K562 (cell line): ENCODE results near the gene ZNF391. TPM values are rescaled to one million over a fixed set of nuclear protein-coding genes. Genes with fewer than 3 reads are reported as not detected.

Experiments
- EGR1 ChIP-seq: fragments of 450-650 bp; conservative IDR thresholded peaks from 2 replicates; pipeline ENCODE4 v1.6.1; 2017; ENCODE audit warnings: mild to moderate bottlenecking
- EP400 ChIP-seq: fragments of 450-650 bp; IDR thresholded peaks from 2 replicates; pipeline ENCODE4 v1.6.1; 2017; ENCODE audit warnings: antibody characterized with exemption, mild to moderate bottlenecking, moderate library complexity
- POLR2H ChIP-seq: IDR thresholded peaks from 2 replicates; pipeline ENCODE4 v1.6.1; 2016; ENCODE audit warnings: missing genetic modification characterization, low read depth, mild to moderate bottlenecking, control low read depth, missing compliant biosample characterization, moderate library complexity
- RCOR1 ChIP-seq, 2 experiments: IDR thresholded peaks; 2 replicates each; pipeline ENCODE4 v1.6.1; 2012; ENCODE audit warnings: low read depth in 2 of 2, low read length in 2 of 2, borderline replicate concordance in 1 of 2, improper control_type of control experiment in 1 of 2
- SMAD4 ChIP-seq: fragments of 250-450 bp; sonication (Bioruptor Pico); conservative IDR thresholded peaks from 2 replicates; pipeline ENCODE4 v1.8.0; 2021; ENCODE audit warnings: inconsistent platforms, mild to moderate bottlenecking, moderate library complexity
- SRF ChIP-seq, 2 experiments: fragments of 250-450, 450-650 bp in 1 of 2; sonication (Bioruptor Pico) in 1 of 2; sonication (generic) in 1 of 2; formaldehyde crosslinking; IDR thresholded peaks; 2 replicates each; pipeline versions ENCODE4 v1.5.0 to v1.5.1; 2020 to 2022; ENCODE audit warnings: mild to moderate bottlenecking in 1 of 2, missing genetic modification reagents in 1 of 2
- polyA plus RNA-seq, 8 experiments: library from polyadenylated mRNA; depleted of rRNA in 4 of 8; stranded (reverse) in 5 of 8; unstranded in 3 of 8; fragments of >200 nt; fragmentation: Nextera tagmentation in 2 of 8; fragmentation: Illumina TruSeq in 1 of 8; extraction: Ambion mirVana in 2 of 8; extraction: Trizol in 1 of 8; gene quantifications; 2 replicates each; pipeline versions ENCODE4 v1.2.1 to v1.2.3, GENCODE V29; 2011 to 2014; ENCODE audit warnings: inconsistent platforms in 1 of 8, missing spikeins in 1 of 8
- total RNA-seq, 7 experiments: library from RNA; depleted of rRNA in 6 of 7; stranded (reverse); fragments of >200 nt in 6 of 7; fragmentation: Illumina TruSeq in 2 of 7; extraction: Trizol in 2 of 7; gene quantifications; 2 replicates each; pipeline versions ENCODE4 v1.2.1 to v1.2.3, GENCODE V29; 2011 to 2021; ENCODE audit warnings: low replicate concordance in 1 of 7
- TF ChIP-seq, protein P1 (sequence below): fragments of 450-650 bp; formaldehyde crosslinking; IDR thresholded peaks from 2 replicates; pipeline ENCODE4 v1.4.0; 2022; ENCODE audit warnings: missing genetic modification characterization
- TF ChIP-seq, protein P2 (sequence below), 2 experiments: fragments of 450-650 bp; conservative IDR thresholded peaks; 2 replicates each; pipeline ENCODE4 v1.6.1; 2017; ENCODE audit warnings: mild to moderate bottlenecking in 2 of 2, moderate library complexity in 2 of 2
- TF ChIP-seq, protein P3 (sequence below): fragments of 450-650 bp; IDR thresholded peaks from 2 replicates; pipeline ENCODE4 v1.6.1; 2018; ENCODE audit not compliant: partially characterized antibody
- TF ChIP-seq, protein P4 (sequence below), 2 experiments: fragments of 450-650 bp in 1 of 2; sonication (generic) in 1 of 2; formaldehyde crosslinking in 1 of 2; IDR thresholded peaks; 2 replicates each; pipeline versions ENCODE4 v1.7.1 to v1.9.0; 2016 to 2022; ENCODE audit warnings: inconsistent platforms in 1 of 2, mild to moderate bottlenecking in 1 of 2, missing genetic modification reagents in 1 of 2

Gene ZNF391
- total and polyA plus RNA-seq, 9 of the 15 experiments (the other 6 are each of a cell fraction or from before 2014, with no cell fraction given): 2.3 to 10.1 (median 5.8) TPM

DNA sequence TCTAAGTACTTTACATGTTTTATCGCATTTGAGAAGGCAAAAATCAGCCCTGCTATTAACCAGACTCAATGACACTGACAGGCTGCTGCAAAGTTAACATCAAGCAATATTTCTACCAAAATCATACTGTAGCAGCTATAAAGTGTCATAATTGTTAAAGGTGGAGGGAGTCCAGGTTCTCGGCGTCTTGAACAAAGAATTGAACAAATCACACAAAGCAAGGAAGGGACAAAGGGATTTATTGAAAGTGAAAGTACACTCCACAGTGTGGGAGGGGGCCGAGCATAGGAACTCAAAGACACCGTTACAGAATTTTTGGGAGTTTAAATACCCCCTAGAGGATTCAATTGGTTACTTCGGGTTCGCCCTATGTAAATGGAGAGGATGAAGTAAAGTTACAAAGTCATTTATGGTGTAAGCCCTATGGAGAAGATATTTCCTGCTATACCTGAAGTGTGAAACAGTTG is 12.9 kb upstream of the ZNF391 start (continued):
- TF ChIP-seq, protein P1, sequence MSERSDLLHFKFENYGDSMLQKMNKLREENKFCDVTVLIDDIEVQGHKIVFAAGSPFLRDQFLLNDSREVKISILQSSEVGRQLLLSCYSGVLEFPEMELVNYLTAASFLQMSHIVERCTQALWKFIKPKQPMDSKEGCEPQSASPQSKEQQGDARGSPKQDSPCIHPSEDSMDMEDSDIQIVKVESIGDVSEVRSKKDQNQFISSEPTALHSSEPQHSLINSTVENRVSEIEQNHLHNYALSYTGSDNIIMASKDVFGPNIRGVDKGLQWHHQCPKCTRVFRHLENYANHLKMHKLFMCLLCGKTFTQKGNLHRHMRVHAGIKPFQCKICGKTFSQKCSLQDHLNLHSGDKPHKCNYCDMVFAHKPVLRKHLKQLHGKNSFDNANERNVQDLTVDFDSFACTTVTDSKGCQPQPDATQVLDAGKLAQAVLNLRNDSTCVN (CRISPR knock-in tag): no peak
- TF ChIP-seq, protein P2, sequence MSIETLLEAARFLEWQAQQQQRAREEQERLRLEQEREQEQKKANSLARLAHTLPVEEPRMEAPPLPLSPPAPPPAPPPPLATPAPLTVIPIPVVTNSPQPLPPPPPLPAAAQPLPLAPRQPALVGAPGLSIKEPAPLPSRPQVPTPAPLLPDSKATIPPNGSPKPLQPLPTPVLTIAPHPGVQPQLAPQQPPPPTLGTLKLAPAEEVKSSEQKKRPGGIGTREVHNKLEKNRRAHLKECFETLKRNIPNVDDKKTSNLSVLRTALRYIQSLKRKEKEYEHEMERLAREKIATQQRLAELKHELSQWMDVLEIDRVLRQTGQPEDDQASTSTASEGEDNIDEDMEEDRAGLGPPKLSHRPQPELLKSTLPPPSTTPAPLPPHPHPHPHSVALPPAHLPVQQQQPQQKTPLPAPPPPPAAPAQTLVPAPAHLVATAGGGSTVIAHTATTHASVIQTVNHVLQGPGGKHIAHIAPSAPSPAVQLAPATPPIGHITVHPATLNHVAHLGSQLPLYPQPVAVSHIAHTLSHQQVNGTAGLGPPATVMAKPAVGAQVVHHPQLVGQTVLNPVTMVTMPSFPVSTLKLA (conservative IDR thresholded peaks at IDR 0.05): peak in 1 of 2 experiments; percentile 25; a peak in 1 of 4 replicates
- TF ChIP-seq, protein P3, sequence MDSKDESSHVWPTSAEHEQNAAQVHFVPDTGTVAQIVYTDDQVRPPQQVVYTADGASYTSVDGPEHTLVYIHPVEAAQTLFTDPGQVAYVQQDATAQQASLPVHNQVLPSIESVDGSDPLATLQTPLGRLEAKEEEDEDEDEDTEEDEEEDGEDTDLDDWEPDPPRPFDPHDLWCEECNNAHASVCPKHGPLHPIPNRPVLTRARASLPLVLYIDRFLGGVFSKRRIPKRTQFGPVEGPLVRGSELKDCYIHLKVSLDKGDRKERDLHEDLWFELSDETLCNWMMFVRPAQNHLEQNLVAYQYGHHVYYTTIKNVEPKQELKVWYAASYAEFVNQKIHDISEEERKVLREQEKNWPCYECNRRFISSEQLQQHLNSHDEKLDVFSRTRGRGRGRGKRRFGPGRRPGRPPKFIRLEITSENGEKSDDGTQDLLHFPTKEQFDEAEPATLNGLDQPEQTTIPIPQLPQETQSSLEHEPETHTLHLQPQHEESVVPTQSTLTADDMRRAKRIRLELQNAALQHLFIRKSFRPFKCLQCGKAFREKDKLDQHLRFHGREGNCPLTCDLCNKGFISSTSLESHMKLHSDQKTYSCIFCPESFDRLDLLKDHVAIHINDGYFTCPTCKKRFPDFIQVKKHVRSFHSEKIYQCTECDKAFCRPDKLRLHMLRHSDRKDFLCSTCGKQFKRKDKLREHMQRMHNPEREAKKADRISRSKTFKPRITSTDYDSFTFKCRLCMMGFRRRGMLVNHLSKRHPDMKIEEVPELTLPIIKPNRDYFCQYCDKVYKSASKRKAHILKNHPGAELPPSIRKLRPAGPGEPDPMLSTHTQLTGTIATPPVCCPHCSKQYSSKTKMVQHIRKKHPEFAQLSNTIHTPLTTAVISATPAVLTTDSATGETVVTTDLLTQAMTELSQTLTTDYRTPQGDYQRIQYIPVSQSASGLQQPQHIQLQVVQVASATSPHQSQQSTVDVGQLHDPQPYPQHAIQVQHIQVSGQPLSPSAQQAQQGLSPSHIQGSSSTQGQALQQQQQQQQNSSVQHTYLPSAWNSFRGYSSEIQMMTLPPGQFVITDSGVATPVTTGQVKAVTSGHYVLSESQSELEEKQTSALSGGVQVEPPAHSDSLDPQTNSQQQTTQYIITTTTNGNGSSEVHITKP: peak; percentile 84
- peak; percentile 50; the same call in 1 of the 2 replicates for TF ChIP-seq EP400
- 0 out of 4 replicates have a peak, but pooled peaks of 1 of the 2 experiments have one; percentile 8 for TF ChIP-seq SRF (CRISPR knock-in tag; IDR thresholded peaks at IDR 0.05)
- TF ChIP-seq, protein P4, sequence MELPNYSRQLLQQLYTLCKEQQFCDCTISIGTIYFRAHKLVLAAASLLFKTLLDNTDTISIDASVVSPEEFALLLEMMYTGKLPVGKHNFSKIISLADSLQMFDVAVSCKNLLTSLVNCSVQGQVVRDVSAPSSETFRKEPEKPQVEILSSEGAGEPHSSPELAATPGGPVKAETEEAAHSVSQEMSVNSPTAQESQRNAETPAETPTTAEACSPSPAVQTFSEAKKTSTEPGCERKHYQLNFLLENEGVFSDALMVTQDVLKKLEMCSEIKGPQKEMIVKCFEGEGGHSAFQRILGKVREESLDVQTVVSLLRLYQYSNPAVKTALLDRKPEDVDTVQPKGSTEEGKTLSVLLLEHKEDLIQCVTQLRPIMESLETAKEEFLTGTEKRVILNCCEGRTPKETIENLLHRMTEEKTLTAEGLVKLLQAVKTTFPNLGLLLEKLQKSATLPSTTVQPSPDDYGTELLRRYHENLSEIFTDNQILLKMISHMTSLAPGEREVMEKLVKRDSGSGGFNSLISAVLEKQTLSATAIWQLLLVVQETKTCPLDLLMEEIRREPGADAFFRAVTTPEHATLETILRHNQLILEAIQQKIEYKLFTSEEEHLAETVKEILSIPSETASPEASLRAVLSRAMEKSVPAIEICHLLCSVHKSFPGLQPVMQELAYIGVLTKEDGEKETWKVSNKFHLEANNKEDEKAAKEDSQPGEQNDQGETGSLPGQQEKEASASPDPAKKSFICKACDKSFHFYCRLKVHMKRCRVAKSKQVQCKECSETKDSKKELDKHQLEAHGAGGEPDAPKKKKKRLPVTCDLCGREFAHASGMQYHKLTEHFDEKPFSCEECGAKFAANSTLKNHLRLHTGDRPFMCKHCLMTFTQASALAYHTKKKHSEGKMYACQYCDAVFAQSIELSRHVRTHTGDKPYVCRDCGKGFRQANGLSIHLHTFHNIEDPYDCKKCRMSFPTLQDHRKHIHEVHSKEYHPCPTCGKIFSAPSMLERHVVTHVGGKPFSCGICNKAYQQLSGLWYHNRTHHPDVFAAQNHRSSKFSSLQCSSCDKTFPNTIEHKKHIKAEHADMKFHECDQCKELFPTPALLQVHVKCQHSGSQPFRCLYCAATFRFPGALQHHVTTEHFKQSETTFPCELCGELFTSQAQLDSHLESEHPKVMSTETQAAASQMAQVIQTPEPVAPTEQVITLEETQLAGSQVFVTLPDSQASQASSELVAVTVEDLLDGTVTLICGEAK (IDR thresholded peaks at IDR 0.05): peak; percentile 44; the same call in 1 of the 2 replicates
- TF ChIP-seq, protein P4 (CRISPR knock-in tag; IDR thresholded peaks at IDR 0.05): no peak
- TF ChIP-seq EGR1: peak; percentile 22; the same call in 1 of the 2 replicates
- peak in 1 of 2 experiments; percentile 15; a peak in 1 of 4 replicates for TF ChIP-seq RCOR1 (IDR thresholded peaks at IDR 0.05; ENCODE audit: borderline replicate concordance in 1 of 2, low read depth in 2 of 2, low read length in 2 of 2)
- TF ChIP-seq SMAD4 (CRISPR knock-in tag): no peak
- peak; percentile 51; the same call in 1 of the 2 replicates for TF ChIP-seq POLR2H
